Neural cell (in vitro differentiated cells): ENCODE measurements around the gene NR4A3.

ENCODE experiments used
- EP300 ChIP-seq: fragments of 450-650 bp; conservative IDR thresholded peaks from 2 replicates; pipeline ENCODE4 v1.6.1; 2014; ENCODE audit warnings: antibody characterized with exemption, mild to moderate bottlenecking, moderate library complexity; ENCODE audit not compliant: poor library complexity, severe bottlenecking
- EZH2 ChIP-seq: fragments of 200-600, 300-800 bp; shearing (Covaris generic), sonication (generic); IDR thresholded peaks from 2 replicates; pipeline ENCODE4 v1.6.1; 2014; ENCODE audit warnings: antibody characterized with exemption, low read length, borderline replicate concordance, mild to moderate bottlenecking; ENCODE audit not compliant: insufficient read depth, poor library complexity, severe bottlenecking
- POLR2AphosphoS5 ChIP-seq: IDR thresholded peaks from 2 replicates; pipeline ENCODE4 v1.6.1; 2012
- RAD21 ChIP-seq: fragments of 450-650 bp; conservative IDR thresholded peaks from 2 replicates; pipeline ENCODE4 v1.6.1; 2014; ENCODE audit warnings: antibody characterized with exemption, mild to moderate bottlenecking, moderate library complexity
- REST ChIP-seq: IDR thresholded peaks from 2 replicates; pipeline ENCODE4 v1.6.1; 2012; ENCODE audit warnings: borderline replicate concordance
- SMC3 ChIP-seq: fragments of 450-650 bp; conservative IDR thresholded peaks from 2 replicates; pipeline ENCODE4 v1.6.1; 2014; ENCODE audit warnings: antibody characterized with exemption, mild to moderate bottlenecking, moderate library complexity; ENCODE audit not compliant: poor library complexity
- TAF1 ChIP-seq: IDR thresholded peaks from 2 replicates; pipeline ENCODE4 v1.6.1; 2012; ENCODE audit warnings: low read depth
- TF ChIP-seq, protein P1 (sequence below): fragments of 450-650 bp; IDR thresholded peaks from 2 replicates; pipeline ENCODE4 v1.5.1; 2014; ENCODE audit warnings: antibody characterized with exemption, mild to moderate bottlenecking, moderate library complexity; ENCODE audit not compliant: poor library complexity, severe bottlenecking

DNA sequence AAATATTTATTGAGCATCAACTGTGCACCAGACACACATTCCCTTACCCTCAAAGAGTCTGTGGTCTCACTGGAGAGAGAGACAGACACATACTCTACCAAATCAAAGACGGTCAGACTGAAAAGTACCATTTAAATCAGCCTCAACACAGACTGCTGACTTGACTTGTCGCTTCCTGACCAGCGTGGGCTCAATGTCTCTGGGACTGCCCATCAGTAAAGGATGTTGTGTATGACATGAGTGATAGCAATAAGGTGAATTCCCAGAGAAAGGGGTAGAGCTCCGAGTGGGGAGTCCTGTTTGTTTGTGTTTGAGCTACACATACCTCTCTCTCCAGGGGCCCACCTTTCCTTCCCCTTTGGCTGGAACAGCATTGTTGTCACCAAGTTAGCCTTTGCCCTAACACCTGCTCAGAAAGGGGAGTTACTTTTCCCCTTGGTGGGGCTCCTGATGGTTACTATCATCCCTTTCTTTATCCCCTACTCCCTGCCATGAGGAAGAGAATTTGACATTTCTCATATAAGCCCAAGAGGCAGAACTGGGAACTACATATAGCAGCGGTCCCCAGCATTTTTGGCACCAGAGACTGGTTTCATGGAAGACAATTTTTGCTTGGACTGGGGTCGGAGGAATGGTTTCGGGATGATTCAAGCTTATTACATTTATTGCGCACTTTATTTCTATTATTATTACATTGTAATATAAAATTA, 33.9 kb downstream of the NR4A3 start:
- TF ChIP-seq SMC3 (no peak), REST (no peak), RAD21 (no peak), EZH2 (no peak), POLR2AphosphoS5 (no peak), TAF1 (no peak), EP300 (no peak)
- TF ChIP-seq, protein P1, sequence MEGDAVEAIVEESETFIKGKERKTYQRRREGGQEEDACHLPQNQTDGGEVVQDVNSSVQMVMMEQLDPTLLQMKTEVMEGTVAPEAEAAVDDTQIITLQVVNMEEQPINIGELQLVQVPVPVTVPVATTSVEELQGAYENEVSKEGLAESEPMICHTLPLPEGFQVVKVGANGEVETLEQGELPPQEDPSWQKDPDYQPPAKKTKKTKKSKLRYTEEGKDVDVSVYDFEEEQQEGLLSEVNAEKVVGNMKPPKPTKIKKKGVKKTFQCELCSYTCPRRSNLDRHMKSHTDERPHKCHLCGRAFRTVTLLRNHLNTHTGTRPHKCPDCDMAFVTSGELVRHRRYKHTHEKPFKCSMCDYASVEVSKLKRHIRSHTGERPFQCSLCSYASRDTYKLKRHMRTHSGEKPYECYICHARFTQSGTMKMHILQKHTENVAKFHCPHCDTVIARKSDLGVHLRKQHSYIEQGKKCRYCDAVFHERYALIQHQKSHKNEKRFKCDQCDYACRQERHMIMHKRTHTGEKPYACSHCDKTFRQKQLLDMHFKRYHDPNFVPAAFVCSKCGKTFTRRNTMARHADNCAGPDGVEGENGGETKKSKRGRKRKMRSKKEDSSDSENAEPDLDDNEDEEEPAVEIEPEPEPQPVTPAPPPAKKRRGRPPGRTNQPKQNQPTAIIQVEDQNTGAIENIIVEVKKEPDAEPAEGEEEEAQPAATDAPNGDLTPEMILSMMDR, result no peak
